CD4-positive, alpha-beta memory T cell (primary cell): ENCODE measurements around the gene TSHZ2. TPM values are rescaled to one million over a fixed set of nuclear protein-coding genes. Genes with fewer than 3 reads are reported as not detected.

ENCODE experiments used
- CTCF ChIA-PET: fragments of 350-600 bp; sonication (Branson Sonifier 250); formaldehyde crosslinking; loops from one replicate; lab custom pipeline; 2021; ENCODE audit warnings: inconsistent platforms; ENCODE audit not compliant: partially characterized antibody; lab: Charles Lee
- POLR2A ChIA-PET: fragments of 350-600 bp; sonication (Branson Sonifier 250); formaldehyde crosslinking; loops from one replicate; lab custom pipeline; 2021; ENCODE audit not compliant: partially characterized antibody; lab: Charles Lee
- DNase-seq, 5 donors: peaks; one replicate each; pipeline versions ENCODE4 v3.0.0 to v3.0.0-alpha.2; 2020 to 2022; ENCODE audit warnings: mixed read lengths in 1 of 5
- H3K27ac ChIP-seq: one replicate; pipeline ENCODE4 v1.7.0; 2013; ENCODE audit warnings: low read depth, low read length
- H3K27me3 ChIP-seq: 2 replicates; pipeline ENCODE4 v1.7.0; 2013; ENCODE audit warnings: mild to moderate bottlenecking, low read length, moderate library complexity; ENCODE audit not compliant: insufficient read depth
- H3K36me3 ChIP-seq: 2 replicates; pipeline ENCODE4 v1.7.0; 2013; ENCODE audit warnings: mild to moderate bottlenecking, low read length, moderate library complexity; ENCODE audit not compliant: insufficient read depth
- H3K4me1 ChIP-seq: 2 replicates; pipeline ENCODE4 v1.7.0; 2013; ENCODE audit warnings: mild to moderate bottlenecking, low read length, moderate library complexity; ENCODE audit not compliant: insufficient read depth
- H3K4me3 ChIP-seq, 2 donors: one replicate each; pipeline ENCODE4 v1.7.0; 2013; ENCODE audit warnings: low read length in 2 of 2, mild to moderate bottlenecking in 1 of 2
- H3K9me3 ChIP-seq, 2 donors: one replicate each; pipeline ENCODE4 v1.7.0; 2013; ENCODE audit warnings: low read length in 2 of 2, control low read depth in 1 of 2; ENCODE audit not compliant: control insufficient read depth in 1 of 2
- H3K27ac Mint-ChIP-seq, 7 donors: one replicate each; pipeline ENCODE4 v1.8.0; 2020 to 2021; ENCODE audit warnings: mixed read lengths in 7 of 7, mild to moderate bottlenecking in 6 of 7, inconsistent platforms in 3 of 7, moderate library complexity in 3 of 7
- H3K27me3 Mint-ChIP-seq, 2 donors: one replicate each; pipeline ENCODE4 v1.8.0; 2020 to 2021; ENCODE audit warnings: mixed read lengths in 2 of 2
- H3K36me3 Mint-ChIP-seq, 2 donors: one replicate each; pipeline ENCODE4 v1.8.0; 2020 to 2021; ENCODE audit warnings: mixed read lengths in 2 of 2, inconsistent platforms in 1 of 2, mild to moderate bottlenecking in 1 of 2
- H3K4me1 Mint-ChIP-seq, 4 donors: one replicate each; pipeline ENCODE4 v1.8.0; 2020 to 2021; ENCODE audit warnings: mixed read lengths in 4 of 4, mild to moderate bottlenecking in 1 of 4
- H3K4me3 Mint-ChIP-seq, 8 donors: one replicate each; pipeline ENCODE4 v1.8.0; 2020 to 2021; ENCODE audit warnings: mixed read lengths in 8 of 8, mild to moderate bottlenecking in 7 of 8, moderate library complexity in 6 of 8, inconsistent platforms in 3 of 8
- H3K9me3 Mint-ChIP-seq, 8 donors: one replicate each; pipeline ENCODE4 v1.8.0; 2020 to 2021; ENCODE audit warnings: mixed read lengths in 8 of 8, mild to moderate bottlenecking in 5 of 8, inconsistent platforms in 3 of 8, moderate library complexity in 1 of 8
- intact Hi-C: fragments of 100-400 bp; cut with micrococcal nuclease; formaldehyde crosslinking; loops from one replicate; pipeline ENCODE4 v1.15.1; 2023
- polyA plus RNA-seq, 2 donors: library from polyadenylated mRNA; unstranded; fragments of 300-500 nt; fragmentation: Illumina TruSeq; gene quantifications; one replicate each; pipeline ENCODE4 v1.2.3, GENCODE V29; 2021
- total RNA-seq, 2 experiments: library from RNA; stranded (reverse); gene quantifications; one replicate each; pipeline ENCODE4 v1.2.3, GENCODE V29; 2021

TSHZ2 gene
- total and polyA plus RNA-seq, 4 experiments from 2014 or later = 2.3 to 31.8 (median 17.1) TPM

GRCh38 chr20:52936351-52937340 lies 35.5 kb upstream of the TSHZ2 start:
- Histone ChIP-seq H3K4me1 (no peaks in the 10 kb centered on the region), H3K9me3 (no peaks in the 10 kb centered on the region), H3K27ac (no peak overlapping the region), H3K4me3 (no peak overlapping the region), H3K27me3 (no peaks in the 10 kb centered on the region), H3K36me3 (no peaks in the 10 kb centered on the region)
- H3K4me1 Mint-ChIP-seq = no peaks in the 10 kb centered on the region
- no peaks in the 10 kb centered on the region for H3K27me3 Mint-ChIP-seq
- no peaks in the 10 kb centered on the region for H3K36me3 Mint-ChIP-seq
- ChIA-PET CTCF (no interaction called here), POLR2A (no interaction called here)
- intact Hi-C loops = no loop called here
- DNase-seq = no peak
- H3K4me3 Mint-ChIP-seq = no peak overlapping the region
- H3K9me3 Mint-ChIP-seq = peaks cover 0 to 6% (median 0%) of the 10 kb centered on the region in 8 donors
- H3K27ac Mint-ChIP-seq = no peak overlapping the region

DNA sequence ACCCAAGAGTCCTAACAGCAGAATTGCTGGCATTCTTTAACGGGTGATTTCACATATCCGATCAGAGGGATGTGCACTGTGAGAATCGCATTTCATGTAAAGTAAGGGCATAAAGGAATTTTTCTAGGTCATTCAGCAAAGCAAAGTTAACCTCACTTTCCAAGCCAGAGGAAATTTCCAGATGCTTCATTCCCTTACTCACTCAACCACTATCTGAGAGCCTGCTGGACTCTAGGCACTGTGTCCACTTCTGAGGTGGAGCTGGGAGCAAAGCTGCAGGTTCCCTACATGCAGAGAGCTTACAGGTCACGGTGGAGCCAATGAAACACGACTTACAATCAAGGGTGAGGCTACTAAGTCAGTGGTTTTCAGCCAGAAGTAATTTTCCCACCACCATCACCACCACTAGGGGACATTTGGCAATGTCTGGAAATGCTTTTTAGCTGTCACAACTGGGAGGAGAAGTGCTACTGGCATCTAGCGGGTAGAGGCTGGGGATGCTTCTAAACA lies 34.5 kb upstream of the TSHZ2 start:
- POLR2A ChIA-PET = no interaction called here

DNA sequence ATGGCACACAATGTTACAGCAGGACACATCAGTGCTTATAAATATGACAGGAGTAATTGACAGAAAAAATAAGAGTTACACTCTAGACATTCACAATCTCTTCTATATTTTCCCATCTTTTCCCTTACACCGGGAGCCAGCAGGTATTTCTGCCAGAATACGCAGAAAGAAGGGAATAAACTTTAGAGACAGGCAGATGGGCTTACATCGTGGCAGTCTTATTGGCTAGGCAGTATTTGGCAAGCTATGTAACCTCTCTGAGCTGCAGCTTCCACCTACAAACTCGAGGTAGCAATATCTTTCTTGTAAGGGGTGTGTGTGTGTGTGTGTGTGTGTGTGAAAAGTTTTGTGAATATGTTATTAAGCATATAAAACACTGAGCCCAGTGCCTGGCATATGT lies 33.0 kb upstream of the TSHZ2 start:
- POLR2A ChIA-PET = no interaction called here
- Histone ChIP-seq H3K4me3 (no peak overlapping the region), H3K4me1 (no peaks in the 10 kb centered on the region), H3K36me3 (no peaks in the 10 kb centered on the region), H3K27ac (no peak overlapping the region), H3K27me3 (no peaks in the 10 kb centered on the region), H3K9me3 (no peaks in the 10 kb centered on the region)
- H3K36me3 Mint-ChIP-seq = no peaks in the 10 kb centered on the region
- intact Hi-C loops = no loop called here
- H3K27ac Mint-ChIP-seq = no peak overlapping the region
- CTCF ChIA-PET = no interaction called here
- DNase-seq = no peak
- no peaks in the 10 kb centered on the region for H3K4me1 Mint-ChIP-seq
- H3K4me3 Mint-ChIP-seq = no peak overlapping the region
- H3K27me3 Mint-ChIP-seq = peaks cover 0 to 3% of the 10 kb centered on the region in 2 donors
- peaks cover 0 to 6% (median 0%) of the 10 kb centered on the region in 8 donors for H3K9me3 Mint-ChIP-seq

More for the DNA sequence above, 34.5 kb upstream of the TSHZ2 start:
- intact Hi-C loops = no loop called here
- no peak overlapping the region for H3K4me3 Mint-ChIP-seq
- peaks cover 0 to 6% (median 0%) of the 10 kb centered on the region in 8 donors for H3K9me3 Mint-ChIP-seq
- CTCF ChIA-PET = no interaction called here
- no peaks in the 10 kb centered on the region for H3K4me1 ChIP-seq
- no peaks in the 10 kb centered on the region for H3K27me3 ChIP-seq
- no peak overlapping the region for H3K4me3 ChIP-seq
- no peak for DNase-seq
- no peak overlapping the region for H3K27ac Mint-ChIP-seq
- no peaks in the 10 kb centered on the region for H3K4me1 Mint-ChIP-seq
- H3K36me3 ChIP-seq = no peaks in the 10 kb centered on the region
- H3K27ac ChIP-seq = no peak overlapping the region
- peaks cover 0 to 3% of the 10 kb centered on the region in 2 donors for H3K27me3 Mint-ChIP-seq
- H3K9me3 ChIP-seq = no peaks in the 10 kb centered on the region
- H3K36me3 Mint-ChIP-seq = no peaks in the 10 kb centered on the region

DNA sequence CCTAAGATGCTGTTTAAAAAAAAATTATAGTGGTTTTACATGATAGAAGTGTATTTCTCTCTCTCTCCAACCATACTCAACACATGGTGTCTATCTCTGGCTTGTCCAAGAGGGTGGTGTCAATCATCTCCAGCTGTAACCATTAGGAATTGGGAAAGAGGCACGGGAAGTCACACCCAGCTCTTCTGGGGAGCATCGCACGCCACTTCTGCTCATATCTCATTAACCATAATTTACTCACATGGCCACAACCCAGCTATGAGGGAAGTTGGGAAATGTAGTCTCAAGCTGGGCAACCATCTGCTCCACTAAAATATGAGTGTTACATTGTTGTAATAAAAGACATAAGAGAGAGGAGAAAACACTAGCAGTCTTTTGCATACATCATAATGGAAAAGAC lies 30.4 kb upstream of the TSHZ2 start:
- peaks cover 0 to 4% (median 0%) of the 10 kb centered on the region in 8 donors for H3K9me3 Mint-ChIP-seq
- CTCF ChIA-PET = no interaction called here
- intact Hi-C loops = no loop called here

GRCh38 chr20:52943185-52943841 lies 28.8 kb upstream of the TSHZ2 start:
- DNase-seq = no peak
- CTCF ChIA-PET = interaction anchor here (1.5 kb wide), 1 partner anchor 8 kb away, joined by 4 read pairs; no protein-coding TSS in a partner anchor
- peaks cover 0 to 5% of the 10 kb centered on the region in 2 donors for H3K27me3 Mint-ChIP-seq
- POLR2A ChIA-PET = no interaction called here
- Histone ChIP-seq H3K4me1 (no peaks in the 10 kb centered on the region), H3K27me3 (no peaks in the 10 kb centered on the region), H3K27ac (no peak overlapping the region), H3K4me3 (no peak overlapping the region), H3K9me3 (no peaks in the 10 kb centered on the region), H3K36me3 (no peaks in the 10 kb centered on the region)
- H3K4me3 Mint-ChIP-seq = no peak overlapping the region
- intact Hi-C loops = no loop called here
- no peaks in the 10 kb centered on the region for H3K36me3 Mint-ChIP-seq
- no peaks in the 10 kb centered on the region for H3K4me1 Mint-ChIP-seq
- peaks cover 0 to 4% (median 0%) of the 10 kb centered on the region in 8 donors for H3K9me3 Mint-ChIP-seq
- no peak overlapping the region for H3K27ac Mint-ChIP-seq

More for the DNA sequence above, 30.4 kb upstream of the TSHZ2 start:
- Mint-ChIP-seq H3K4me3 (no peak overlapping the region), H3K27ac (no peak overlapping the region), H3K27me3 (peaks cover 0 to 5% of the 10 kb centered on the region in 2 donors), H3K4me1 (no peaks in the 10 kb centered on the region), H3K36me3 (no peaks in the 10 kb centered on the region)
- POLR2A ChIA-PET = no interaction called here
- Histone ChIP-seq H3K4me3 (no peak overlapping the region), H3K4me1 (no peaks in the 10 kb centered on the region), H3K27ac (no peak overlapping the region), H3K9me3 (no peaks in the 10 kb centered on the region), H3K36me3 (no peaks in the 10 kb centered on the region), H3K27me3 (no peaks in the 10 kb centered on the region)
- no peak for DNase-seq

GRCh38 chr20:52945268-52945667 lies 26.9 kb upstream of the TSHZ2 start:
- Mint-ChIP-seq H3K36me3 (no peaks in the 10 kb centered on the region), H3K4me1 (no peaks in the 10 kb centered on the region), H3K27ac (no peak overlapping the region), H3K4me3 (no peak overlapping the region), H3K27me3 (peaks cover 0 to 7% of the 10 kb centered on the region in 2 donors), H3K9me3 (no peaks in the 10 kb centered on the region)
- no peak overlapping the region for H3K4me3 ChIP-seq
- H3K27ac ChIP-seq = no peak overlapping the region
- ChIA-PET POLR2A (no interaction called here), CTCF (no interaction called here)
- H3K4me1 ChIP-seq = no peaks in the 10 kb centered on the region
- H3K9me3 ChIP-seq = no peaks in the 10 kb centered on the region
- no peaks in the 10 kb centered on the region for H3K27me3 ChIP-seq
- no peaks in the 10 kb centered on the region for H3K36me3 ChIP-seq
- DNase-seq = no peak
- intact Hi-C loops = no loop called here

DNA sequence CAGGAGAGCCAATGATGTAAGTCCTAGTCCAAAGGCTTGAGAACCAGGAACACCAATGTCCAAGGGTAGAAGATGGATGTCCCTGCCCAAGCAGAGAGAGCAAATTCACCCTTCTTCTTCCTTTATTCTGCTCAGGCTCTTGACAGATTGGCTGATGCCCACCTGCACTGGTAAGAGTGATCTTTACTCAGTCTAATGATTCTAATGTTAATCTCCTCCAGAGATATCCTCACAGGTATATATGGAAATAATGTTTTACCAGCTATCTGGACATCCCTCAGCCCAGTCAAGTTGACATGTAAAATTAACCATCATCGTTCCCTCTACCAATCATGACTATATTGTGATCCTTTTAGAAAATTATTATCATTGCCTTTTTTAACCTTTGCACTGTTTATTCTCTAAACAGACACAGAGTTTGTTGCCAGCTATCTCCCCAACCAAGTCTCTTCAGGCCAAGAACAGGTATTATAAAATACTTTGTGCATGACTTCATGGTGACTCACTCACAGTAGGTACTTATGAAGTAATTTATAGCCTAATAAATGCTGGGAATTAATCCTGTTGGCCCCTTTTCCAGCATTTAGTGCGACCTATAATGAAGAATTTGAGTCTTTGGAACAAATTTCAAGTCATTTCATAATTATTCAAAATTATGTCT lies 26.2 kb upstream of the TSHZ2 start:
- DNase-seq = no peak
- H3K27ac Mint-ChIP-seq = no peak overlapping the region
- no peaks in the 10 kb centered on the region for H3K9me3 ChIP-seq
- H3K4me3 Mint-ChIP-seq = no peak overlapping the region
- H3K4me3 ChIP-seq = no peak overlapping the region
- no peak overlapping the region for H3K27ac ChIP-seq
- POLR2A ChIA-PET = no interaction called here
- H3K4me1 Mint-ChIP-seq = no peaks in the 10 kb centered on the region
- H3K4me1 ChIP-seq = no peaks in the 10 kb centered on the region
- no peaks in the 10 kb centered on the region for H3K9me3 Mint-ChIP-seq
- H3K27me3 ChIP-seq = no peaks in the 10 kb centered on the region
- no peaks in the 10 kb centered on the region for H3K36me3 Mint-ChIP-seq
- CTCF ChIA-PET = no interaction called here
- no peaks in the 10 kb centered on the region for H3K36me3 ChIP-seq
- H3K27me3 Mint-ChIP-seq = peaks cover 0 to 7% of the 10 kb centered on the region in 2 donors
- intact Hi-C loops = no loop called here
